NCI-H446 (cell line): Measurements from ENCODE around the gene FERMT3.

ENCODE experiments used
- DNase-seq, 2 experiments: peaks; one replicate each; lab custom pipeline; 2025; lab: John Stamatoyannopoulos, UW

FERMT3 gene

DNA sequence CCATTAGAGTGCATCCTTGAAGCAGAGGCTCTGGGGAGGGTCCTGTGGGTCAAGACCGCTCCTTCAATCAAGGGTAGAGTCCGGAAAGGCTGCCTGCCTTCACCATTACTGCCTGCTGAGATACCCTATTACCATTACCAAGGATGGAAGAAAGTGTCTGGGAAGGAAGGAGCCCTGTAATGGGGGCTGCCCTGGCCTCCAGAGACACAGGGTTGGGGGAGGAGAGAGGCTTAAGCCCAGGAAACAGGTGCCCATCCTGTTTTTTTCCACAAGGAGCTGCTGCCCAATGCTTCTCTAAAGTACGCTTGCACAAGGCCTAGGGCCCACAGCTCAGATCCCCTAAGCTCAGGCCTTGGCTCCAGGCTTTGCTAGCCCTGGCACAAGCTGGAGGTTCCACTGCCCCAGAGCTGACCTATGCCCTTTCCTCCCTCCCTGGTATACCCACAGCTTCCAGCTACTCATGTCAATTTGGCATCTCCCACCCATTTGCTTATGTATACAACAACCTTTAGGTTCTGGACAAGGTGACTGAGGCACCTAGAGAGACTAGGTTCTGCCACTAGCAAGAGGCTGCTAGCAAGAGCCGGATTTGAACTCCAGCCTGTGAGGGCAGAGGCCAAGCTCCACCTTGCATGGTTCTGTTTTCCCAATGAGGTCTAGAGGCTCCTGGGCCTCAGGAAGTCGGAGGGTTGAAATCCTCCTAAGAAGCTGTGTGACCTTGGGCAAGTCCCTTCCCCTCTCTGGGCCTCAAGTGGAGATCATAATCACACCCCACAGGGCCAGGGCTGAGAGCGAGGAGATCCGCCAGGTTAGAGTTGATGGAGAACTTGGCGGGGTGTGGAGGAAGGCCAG is 43.3 kb downstream of the FERMT3 start:
- no peak for DNase-seq

DNA sequence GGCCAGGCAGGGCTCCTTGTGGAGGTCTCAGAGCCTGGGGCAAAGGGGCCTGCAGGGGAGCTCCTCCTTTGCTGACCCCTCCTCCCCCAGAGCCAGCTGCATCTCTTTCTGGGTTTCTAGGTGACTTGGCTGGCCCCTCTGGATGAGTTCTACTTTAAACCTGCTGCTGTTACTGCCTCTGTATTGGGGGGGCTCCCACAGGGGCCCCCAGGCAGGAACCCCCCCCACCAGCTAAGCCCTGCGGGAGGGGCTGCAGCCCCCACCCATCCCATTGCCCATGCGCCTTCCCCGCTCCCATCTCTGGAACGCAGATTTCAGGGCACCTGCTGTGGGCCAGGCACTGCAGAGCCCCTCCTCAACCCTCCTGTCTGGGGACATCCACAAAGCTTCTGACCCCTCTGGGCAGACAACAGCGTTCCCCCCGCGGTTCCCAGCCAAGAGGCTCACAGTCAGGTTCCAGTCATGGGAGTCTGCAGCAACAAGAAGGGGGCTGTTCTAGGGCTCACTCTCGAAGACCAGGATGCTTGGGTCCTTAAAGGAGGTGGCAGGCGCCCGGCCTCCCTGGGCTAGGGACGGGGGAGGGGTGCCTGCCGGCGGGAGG is 44.0 kb downstream of the FERMT3 start:
- no peak for DNase-seq

DNA sequence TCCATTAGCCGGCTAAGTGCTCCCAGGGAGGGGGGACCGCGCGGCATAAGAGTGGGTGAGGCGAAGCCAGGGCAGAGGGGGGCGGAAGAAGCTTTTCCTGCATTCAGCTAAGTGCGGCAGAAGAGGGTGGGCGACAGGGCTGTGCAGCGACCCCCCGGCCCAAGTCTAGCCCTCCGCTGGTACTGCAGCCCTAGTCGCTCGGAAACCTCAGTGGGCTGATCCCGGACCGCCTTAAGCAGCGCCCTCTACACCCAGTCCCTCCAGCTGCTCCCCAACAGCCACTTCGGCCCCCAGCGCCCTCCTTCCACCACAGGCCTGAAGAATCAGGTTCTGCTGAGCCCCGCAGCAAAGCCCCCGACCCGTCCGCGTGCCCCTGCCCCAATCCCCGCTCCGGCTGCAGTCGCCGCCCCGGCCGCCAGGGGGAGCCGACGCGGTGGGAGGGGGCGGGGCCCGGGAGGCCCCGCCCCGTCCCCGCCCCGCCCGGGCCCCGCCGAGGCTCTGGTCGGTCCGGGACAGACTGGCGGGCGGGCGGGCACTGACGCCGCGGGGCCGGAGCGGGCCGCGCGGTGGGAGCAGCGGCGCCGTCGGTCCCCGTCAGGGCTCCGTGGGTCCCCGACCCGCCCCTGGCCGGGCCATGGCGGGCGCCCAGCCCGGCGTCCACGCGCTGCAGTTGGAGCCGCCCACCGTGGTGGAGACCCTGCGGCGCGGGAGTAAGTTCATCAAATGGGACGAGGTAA is 44.7 kb downstream of the FERMT3 start, which contains the start of gene PLCB3:
Gene PLCB3, plus strand, starts transcription at position 515 of the 737 bp plus-strand sequence. Its CDS starts 120 bp downstream, at position 635.
- DNase-seq = peak in 1 of 2 experiments; percentile 63

DNA sequence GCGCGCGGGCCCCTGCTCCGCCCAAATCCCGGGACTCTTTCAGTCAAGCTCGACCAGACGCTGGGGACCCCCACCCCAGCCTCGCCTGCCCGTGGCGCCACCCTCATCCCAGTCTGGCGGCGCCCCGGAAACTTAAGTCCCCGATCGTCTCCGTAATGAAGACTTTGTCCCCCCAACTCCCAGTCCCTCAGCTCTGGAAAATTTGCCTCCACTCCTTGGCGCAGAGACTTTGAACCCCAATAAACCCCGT is 45.2 kb downstream of the FERMT3 start:
- DNase-seq = no peak

DNA sequence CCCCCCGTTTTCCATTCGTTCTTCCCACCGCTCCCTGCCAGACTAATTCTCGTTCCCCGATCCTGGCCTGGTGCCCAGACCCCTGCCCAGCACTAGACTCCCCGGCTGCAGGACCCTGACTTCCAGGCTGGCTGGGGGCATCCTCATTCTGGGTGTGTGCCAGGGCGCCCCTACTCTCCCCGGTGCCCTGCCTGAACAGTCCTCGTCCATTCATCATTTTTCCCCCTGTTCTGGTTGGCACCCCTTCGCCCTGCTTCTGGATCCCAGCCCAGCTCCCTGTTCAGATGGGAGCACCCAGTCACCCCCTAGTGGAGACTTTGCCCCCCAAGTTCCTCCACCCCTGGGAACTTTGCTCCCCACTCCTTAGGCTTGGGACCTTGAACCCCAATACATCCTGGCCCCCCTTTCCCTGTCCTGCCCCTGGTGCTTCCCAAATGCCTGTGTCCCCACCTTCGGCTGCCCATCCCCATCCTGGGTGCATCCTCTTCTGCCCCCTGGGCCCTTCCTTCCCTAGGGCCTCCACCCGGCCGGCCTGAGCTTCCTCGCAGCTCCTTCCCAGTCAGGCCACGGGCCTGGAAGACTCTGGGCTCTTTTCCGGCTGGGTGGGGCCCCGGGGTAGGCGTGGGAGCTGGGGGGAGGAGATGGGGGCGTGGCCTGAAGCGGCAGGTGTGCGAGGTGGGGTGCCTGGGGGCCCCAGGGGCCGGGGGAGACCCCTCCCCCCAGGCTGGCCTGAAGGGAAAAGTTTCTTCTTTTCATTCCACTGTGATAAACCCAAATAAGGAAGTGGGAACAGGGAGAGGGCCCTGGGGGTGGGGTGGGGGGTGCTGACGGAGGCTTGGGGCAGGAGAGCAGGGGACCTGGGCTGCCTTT is 45.7 kb downstream of the FERMT3 start:
- DNase-seq = no peak

DNA sequence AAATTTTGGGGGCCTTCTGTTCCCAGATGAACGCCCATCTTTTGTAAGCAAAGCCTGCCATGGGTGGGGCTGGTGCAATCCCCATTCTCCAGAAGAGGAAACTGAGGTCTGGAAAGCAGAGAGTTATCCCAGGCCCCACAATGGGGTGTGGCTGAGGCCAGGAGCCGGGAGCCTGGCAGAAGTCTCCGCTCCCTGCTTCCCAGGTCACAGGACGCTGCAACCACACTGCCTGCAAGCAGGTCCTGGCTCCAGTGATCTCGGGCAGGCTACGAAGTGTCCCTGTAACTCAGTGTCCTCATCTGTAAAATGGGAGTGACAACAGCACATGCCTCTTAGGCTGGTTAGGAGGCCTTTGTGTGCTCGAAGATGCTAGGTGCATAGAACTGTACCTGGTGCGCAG is 46.5 kb downstream of the FERMT3 start:
- no peak for DNase-seq

DNA sequence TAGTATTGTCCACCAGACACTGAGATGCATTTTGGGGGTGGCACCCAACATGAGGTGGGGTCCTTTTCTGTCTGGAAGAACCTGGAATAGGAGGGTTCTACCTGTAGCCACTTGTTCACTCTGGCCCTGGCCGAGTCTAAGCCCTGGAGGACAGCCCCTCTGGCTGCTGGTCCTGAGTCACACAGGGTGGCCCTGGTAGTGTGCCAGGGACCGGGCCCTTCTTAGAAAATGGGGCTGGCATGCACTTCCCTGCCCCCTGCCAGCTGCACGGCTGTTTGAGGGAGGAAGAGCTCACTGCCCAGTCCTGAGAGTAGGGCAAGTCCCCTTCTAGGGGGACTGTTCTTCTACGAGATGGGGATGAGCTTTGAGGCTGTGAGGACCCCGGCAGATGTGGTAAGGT is 47.0 kb downstream of the FERMT3 start:
- peak in 1 of 2 experiments; percentile 37 for DNase-seq

DNA sequence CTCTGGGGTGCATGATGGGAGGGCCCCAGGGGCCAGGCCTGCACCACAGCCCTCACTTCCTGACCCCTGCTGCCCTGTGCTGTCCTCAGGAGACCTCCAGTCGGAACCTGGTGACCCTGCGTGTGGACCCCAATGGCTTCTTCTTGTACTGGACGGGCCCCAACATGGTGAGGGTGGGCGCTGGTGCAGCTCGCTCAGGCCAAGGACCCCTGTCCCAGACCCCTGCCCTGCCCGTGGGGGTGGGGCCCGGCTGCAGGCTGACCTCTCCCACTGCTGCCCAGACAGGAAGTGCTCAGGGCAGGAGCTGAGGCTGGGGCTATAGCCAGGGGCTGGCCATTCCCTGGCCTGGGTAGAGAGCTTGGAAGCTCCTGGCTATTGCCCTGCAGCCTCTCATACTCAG is 47.8 kb downstream of the FERMT3 start:
- no peak for DNase-seq

DNA sequence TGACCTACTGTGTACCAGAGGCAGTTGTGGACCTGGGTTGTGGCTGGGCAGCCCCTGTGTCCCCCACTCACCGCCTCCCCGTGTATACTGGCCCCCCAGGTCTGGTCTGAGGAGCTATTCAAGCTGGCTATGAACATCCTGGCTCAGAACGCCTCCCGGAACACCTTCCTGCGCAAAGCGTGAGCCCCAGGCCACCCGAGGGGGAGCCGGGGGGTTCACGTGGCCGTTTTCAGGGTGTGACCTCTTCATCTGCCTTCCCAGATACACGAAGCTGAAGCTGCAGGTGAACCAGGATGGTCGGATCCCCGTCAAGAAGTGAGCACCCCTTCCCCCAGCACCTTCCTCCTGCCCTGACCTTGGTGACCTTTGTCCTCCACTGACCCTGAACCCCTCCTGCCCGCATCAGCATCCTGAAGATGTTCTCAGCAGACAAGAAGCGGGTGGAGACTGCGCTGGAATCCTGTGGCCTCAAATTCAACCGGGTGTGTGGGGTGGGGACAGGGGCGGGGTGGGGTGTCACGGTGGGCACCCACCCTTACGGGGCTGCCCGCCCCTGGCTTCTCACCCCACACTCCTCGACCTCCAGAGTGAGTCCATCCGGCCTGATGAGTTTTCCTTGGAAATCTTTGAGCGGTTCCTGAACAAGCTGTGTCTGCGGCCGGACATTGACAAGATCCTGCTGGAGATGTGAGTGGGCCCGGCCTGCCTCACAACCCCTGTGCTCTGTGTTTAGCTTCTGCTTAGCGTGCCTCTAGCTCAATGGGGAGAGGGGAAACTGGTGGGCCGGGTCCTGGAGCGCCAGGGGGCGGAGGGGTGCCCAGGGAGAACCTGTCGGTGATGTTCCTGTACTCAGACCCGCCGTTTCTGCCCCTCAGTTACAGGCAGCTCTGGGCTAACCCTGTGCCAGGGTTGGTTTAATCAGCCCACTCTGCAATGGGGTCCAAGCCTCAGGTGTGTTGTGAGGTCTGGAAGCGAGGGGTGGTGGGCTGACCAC is 48.9 kb downstream of the FERMT3 start:
- DNase-seq = no peak

DNA sequence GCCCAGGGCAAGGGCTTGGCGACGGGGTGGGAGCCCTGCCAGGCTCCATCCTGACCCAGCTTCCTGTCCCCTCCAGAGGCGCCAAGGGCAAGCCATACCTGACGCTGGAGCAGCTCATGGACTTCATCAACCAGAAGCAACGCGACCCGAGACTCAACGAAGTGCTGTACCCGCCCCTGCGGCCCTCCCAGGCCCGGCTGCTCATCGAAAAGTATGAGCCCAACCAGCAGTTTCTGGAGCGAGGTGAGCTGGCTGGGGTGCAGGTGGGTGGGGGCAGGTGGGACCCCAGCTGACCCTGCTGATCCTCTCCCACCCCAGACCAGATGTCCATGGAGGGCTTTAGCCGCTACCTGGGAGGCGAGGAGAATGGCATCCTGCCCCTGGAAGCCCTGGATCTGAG is 49.8 kb downstream of the FERMT3 start:
- no peak for DNase-seq

DNA sequence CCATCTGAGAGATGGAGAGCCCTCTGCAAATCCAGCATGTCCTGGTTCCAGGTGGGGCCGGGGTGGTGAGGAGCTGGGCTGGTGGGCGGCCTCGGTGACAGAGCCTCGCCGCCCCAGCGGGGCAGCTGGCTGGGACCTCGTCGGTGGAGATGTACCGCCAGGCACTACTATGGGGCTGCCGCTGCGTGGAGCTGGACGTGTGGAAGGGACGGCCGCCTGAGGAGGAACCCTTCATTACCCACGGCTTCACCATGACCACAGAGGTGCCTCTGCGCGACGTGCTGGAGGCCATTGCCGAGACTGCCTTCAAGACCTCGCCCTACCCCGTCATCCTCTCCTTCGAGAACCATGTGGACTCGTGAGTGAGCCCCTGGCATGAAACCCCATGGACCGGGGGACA is 51.8 kb downstream of the FERMT3 start:
- no peak for DNase-seq

DNA sequence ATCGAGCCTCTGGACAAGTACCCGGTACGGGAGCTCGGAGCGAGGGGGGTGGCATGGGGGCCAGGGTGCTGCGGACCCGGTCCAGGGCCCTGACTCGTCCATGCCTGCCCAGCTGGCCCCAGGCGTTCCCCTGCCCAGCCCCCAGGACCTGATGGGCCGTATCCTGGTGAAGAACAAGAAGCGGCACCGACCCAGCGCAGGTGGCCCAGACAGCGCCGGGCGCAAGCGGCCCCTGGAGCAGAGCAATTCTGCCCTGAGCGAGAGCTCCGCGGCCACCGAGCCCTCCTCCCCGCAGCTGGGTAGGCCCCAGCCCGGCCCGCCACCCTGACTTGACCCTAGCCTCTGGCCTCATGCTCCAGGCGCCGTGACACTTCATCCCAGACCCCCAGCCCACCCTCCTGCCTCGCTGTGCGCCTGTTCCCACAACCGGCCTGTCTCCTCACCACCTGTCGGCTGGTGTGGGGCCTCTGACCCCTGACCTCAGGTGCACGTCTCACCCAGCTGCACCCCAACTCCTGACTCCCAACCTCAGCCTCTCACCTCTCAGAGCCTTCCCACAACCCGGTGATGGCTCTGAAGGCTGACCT is 52.5 kb downstream of the FERMT3 start:
- no peak for DNase-seq

DNA sequence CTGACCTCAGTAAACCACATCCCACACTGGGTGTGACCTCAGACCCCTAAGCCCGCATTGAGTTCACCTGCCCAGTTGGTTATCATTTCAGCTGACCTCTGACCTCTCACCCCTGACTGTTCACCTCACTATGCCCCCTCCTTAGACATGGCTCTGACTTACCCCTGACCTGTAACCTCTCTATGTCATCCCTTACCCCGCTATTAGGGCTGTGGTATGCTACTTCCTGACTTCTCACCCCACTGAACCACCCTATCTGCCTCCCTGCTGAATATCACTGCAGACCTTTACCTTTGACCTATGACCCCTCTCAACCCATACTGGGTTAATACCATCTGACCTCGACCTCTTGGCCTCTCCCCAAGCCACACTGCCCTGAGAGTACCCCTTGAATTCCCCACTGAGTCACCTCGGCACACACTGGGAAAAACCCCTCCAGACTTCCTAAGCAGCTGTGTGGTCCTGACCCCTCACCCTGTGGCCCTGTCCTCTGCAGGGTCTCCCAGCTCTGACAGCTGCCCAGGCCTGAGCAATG is 53.1 kb downstream of the FERMT3 start:
- no peak for DNase-seq

DNA sequence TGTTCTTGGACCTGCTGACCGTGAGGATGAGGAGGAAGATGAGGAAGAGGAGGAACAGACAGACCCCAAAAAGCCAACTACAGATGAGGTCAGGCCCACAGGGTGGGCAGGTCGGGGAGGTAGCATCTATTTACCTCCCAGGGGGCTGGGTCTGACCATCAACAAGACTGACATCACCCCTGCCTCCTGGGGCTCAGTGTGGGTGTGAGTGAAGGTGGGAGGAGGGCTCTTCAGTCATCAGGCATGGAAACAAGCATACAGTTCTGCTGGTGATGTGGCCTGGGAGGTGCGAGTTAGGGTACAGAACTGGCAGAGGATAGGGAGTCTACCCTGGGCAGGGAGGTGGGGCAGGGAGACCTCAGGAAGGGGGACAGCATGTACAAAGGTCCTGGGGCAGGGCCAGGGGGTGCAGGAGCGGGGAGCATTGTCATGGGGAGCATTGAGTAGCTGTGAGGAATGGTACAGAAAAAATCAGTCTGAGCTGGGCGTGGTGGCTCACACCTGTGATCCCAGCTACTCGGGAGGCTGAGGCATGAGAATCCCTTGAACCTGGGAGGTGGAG is 53.7 kb downstream of the FERMT3 start:
- DNase-seq = no peak

DNA sequence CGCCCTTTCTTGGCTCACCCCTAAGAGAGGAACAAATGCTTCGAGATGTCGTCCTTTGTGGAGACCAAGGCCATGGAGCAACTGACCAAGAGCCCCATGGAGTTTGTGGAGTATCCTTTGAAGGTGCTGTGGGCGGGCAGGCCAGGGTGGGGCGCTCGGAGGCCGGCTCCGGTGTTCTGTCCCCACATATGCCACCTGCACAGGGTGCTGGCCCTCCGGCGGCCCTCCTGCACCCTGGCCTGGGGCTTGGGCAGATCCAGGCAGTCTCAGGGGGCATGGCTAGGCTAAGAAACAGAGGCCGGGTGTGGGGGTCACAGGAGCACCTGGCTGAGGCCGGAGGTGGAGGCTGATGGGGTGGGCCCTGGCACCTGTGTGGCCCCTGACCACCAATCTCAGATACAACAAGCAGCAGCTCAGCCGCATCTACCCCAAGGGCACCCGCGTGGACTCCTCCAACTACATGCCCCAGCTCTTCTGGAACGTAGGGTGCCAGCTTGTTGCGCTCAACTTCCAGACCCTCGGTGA is 55.1 kb downstream of the FERMT3 start:
- DNase-seq = no peak

DNA sequence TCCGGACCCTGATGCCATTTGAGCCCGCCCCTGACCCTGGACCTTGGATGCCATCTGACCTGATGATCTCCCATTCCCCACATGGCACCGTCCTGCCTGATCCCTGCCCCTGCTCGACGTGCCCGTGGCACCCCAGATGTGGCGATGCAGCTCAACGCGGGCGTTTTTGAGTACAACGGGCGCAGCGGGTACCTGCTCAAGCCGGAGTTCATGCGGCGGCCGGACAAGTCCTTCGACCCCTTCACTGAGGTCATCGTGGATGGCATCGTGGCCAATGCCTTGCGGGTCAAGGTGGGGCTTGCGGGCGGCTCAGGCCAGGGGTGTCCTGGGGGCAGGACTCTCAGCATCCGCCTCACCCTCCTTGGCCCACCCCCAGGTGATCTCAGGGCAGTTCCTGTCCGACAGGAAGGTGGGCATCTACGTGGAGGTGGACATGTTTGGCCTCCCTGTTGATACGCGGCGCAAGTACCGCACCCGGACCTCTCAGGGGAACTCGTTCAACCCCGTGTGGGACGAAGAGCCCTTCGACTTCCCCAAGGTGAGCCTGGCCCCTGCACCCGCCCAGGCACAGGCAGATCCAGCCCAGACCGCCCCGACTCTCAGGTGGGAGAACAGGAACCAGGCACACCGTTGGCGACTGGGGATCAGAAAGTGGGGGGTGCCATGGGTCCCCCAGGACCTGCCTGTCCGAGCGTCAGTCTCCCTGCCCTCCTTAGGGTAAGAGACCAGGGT is 55.9 kb downstream of the FERMT3 start:
- no peak for DNase-seq

DNA sequence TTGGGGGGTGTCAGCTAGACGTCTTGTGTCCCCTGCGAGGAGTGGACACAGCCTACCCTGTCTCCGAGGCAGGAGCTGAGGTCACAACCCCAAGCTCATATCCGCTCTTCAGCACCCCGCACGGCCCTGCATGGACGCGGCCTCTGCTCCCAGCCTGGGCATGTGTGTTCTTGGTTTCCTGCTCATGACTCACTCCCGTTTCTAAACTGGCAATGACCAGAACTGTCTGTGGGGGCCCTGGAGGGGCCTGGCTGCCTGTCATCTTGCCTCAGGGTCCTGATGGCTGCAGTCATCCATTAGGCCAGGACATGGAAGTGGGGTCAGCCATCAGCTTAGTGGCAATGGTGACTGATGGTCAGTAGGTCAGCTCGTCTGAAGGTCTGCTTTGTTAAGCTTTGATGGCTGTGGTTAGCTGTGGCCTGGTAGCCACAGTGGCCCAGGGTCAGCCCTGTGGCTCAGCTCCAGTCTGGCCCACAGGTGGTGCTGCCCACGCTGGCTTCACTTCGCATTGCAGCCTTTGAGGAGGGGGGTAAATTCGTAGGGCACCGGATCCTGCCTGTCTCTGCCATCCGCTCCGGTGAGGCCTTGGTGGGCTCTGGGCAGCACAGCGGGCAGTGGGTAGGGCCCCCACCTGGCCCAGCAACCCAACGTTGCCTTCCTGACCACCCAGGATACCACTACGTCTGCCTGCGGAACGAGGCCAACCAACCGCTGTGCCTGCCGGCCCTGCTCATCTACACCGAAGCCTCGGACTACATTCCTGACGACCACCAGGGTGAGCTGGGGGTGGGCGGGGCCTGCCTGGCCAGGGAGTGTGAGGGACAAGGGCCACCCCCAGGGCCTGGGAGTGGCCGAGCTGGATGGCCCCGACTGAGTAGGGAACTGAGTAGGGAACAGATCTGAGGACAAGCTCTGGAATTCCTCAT is 56.8 kb downstream of the FERMT3 start:
- no peak for DNase-seq

DNA sequence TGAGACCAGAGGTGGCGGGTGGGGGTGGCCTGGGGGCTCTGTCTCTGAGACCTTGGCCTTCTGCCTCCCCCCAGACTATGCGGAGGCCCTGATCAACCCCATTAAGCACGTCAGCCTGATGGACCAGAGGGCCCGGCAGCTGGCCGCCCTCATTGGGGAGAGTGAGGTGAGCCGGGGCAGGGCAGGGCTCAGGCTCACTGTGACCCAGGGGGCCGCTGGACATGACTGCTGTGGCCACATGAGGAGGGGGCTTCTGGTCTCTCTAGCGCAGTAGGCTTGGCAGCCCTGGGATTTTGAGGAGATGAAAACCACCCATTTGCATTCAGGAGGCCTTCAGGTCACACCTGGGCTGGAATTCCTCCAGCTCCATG is 57.4 kb downstream of the FERMT3 start:
- DNase-seq = no peak
